SW 1271 (cell line): ENCODE results near the gene ASCC2.

Experiments
- DNase-seq, 2 experiments: peaks; one replicate each; lab custom pipeline; 2025; lab: John Stamatoyannopoulos, UW

ASCC2 gene

DNA sequence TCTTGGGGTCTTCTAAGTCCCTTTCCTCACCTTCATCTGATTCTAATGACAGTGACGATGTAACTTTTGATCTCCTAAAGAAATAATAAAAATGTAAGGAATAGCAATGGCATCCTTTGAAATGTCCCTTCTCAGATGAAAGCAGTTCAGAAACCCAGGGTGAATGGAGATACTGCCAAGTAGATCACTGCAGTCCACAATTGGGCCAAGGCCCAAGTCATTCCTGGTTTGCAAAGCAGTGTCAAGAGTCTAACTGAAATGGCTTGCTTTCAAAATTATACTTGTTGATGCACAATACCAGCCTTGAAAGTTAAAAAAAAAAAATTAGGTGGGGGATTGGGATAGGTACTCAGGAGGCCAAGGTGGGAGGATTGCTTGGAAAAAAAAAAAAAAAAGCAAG lies 20.4 kb downstream of the ASCC2 start:
- no peak for DNase-seq

DNA sequence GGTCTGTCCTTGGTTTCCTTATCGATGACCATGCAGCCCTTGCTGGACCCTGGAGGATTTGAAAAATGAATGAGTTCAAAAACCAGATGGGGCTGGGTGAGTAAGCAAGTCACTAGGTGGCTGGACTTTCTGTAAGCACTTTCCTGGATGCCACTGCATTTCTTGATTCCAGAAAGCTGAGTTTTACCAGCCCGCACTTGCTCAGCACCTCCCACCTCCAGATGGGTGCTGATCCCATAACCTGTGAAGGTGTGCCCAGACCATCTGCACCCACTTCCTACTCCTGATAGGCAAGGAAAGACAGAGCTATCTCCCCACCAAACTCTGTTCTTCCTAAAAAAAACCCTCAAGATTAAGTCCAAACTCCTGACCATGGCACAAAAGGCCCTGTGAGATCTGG lies 21.1 kb downstream of the ASCC2 start:
- no peak for DNase-seq

DNA sequence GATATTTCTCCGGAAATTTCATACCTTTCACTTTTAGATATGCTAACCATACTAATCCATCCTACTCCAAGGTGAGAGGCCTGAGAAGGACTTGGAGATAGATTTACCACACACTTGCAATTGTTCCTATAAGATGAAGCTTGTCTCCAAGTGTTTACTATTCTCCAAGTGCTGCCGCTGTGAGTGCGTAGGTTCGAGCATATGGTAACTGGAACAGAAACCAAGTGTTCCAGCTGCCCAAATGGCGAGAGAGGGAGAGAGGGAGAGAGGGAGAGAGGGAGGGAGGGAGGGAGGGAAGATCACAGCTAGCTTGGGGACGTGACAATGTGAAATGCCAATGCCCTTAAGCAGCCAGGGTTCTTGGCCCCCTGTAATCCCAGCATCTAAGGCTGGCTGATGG lies 21.5 kb downstream of the ASCC2 start:
- no peak for DNase-seq

DNA sequence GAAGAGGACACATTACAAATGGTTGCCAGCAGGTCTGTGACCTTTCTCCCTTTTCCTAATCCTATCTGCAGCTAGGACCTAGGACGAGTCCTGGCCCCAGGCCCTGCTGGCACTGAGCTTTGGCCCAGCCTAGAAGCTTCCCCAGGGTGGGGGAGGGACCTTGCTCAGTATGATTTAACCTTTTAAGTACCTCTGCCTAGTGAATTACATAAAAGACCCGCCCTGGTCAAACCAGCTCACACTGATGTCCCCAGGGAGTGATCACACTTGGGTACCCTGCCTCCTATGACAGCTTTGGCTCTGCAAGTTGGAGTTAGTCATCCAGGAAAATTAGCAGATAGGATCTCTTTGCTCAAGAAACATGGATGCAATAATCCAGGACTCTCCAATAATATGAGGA lies 21.9 kb downstream of the ASCC2 start:
- no peak for DNase-seq

DNA sequence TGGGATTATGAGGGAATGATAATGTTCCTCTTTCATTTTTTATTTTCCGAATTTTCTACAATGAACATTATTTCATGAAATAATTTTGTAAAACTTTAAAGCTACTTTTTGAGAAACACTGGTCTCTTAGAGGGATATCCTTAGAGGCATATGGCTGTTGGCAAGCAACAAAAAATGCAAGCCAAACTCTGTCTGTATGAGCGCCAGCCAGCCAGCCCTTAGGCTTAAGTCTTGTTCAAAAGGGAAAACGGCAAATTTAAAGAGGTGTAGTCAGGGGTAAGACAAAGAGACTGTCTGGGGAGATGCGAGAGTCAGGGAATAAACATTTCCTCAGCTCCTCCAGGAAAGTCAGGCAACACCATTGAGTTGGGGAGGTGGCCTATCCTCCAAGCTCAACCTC lies 22.5 kb downstream of the ASCC2 start:
- no peak for DNase-seq

DNA sequence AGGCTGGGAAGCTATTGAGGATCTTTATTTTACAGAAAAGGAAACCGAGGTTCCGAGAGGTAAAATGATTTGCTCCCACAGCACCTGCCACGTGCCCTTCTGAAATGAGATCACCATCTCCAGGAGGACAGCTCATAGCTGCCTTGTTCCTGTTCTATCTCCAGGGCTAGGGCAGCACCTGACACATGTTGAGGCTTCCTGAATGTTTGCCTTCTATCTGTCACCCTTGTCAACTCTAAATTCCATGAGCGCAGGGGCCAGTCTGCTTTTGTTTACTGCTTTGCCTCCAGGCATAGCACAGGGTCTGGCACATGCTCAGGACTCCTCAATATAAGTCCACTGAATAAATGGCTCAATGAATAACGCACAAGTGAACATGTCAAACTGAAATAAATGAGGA lies 24.1 kb downstream of the ASCC2 start:
- DNase-seq = no peak

DNA sequence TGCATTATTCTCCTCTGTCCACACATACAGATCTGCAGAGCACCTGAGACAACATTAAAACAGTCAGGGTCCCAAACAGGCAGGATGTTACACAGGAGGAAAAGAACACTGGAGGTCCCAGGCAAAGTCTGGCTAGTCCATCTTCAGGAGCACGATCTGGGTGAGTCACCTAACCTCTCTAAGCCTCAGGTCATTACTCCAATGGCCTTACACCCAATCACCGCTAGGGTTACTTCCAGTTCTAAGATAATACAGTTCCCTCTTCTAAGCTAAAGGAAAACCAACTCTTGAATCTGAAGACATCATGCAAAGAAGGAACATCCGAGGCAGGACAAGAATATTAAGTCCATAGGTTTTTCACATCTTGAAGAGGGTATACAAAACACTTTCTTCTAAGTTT lies 24.5 kb downstream of the ASCC2 start:
- no peak for DNase-seq

DNA sequence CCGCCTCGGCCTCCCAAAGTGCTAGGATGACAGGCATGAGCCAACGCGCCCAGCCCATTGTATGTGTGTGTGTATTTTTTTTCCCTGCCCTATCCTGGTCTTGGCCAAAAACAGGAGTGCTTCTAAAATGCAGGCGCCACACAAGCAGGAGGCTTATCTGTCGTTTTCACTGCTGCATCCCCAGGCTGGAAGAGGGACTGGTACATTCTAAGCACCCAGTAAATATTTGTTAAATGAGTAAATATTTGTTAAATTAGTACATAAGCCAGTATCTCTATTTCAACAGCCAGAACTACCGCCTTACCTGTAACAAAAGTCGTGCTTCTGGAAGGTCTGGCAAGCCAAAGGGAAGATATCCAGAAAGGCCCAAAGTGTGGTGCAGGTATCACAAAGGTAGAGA lies 24.9 kb downstream of the ASCC2 start:
- no peak for DNase-seq

DNA sequence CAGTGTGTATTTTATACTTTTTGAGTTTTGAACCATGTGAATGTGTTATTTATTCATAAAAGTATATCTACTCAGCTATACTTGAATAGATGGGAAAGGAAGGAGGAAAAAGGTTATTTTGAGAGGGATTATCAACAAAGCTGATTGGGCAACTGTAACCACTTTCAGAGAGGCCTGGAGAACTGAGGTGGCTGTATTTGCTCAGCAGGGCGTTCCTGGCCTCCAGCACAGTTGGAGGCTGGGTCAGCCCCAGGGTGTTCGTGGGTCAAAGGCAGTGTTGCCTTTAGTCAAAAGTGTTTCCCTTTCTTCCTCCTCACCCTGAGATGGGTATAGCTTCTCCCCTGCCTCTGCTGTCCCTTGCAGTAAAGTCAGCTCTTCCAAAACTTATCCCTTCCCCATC lies 26.7 kb downstream of the ASCC2 start:
- DNase-seq = no peak

DNA sequence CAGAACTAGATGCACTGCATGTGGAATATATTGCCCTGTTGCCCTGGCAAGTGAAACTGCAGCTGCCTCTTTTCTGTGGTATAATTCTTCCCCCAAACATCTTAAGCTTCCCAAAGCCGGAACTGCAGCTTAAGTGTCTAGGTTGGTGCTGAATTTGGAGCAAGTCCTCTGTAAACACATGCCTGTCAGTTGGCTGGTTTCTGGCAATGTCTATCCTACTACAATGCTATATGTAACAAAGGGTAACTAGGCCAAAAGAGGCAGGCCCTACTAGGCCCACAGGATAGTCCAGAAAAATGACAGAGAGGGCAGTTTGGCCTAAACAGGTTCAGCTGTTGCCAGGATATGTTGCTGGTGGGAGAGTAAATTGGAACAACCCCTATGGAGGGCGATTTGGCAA lies 27.9 kb downstream of the ASCC2 start:
- no peak for DNase-seq

DNA sequence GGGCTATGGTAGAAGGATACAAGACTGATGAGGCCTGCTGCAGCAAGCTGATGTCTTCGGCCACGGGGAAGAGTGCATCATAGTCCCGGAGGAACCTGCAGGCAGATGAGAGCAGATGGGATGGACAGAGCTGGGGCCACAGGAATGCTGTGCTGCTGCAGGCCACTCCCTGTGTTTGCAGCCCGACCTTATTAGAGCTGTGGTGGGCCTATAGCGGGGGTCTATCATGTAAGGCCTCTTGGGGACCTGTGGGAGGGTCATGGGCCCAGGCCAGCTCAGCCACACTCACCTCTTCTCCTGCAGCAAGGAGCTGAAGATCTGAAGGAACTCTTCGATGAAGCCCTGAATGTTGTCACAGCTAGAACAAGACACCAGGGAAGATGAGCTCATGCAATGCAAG lies 31.9 kb downstream of the ASCC2 start:
- no peak for DNase-seq

DNA sequence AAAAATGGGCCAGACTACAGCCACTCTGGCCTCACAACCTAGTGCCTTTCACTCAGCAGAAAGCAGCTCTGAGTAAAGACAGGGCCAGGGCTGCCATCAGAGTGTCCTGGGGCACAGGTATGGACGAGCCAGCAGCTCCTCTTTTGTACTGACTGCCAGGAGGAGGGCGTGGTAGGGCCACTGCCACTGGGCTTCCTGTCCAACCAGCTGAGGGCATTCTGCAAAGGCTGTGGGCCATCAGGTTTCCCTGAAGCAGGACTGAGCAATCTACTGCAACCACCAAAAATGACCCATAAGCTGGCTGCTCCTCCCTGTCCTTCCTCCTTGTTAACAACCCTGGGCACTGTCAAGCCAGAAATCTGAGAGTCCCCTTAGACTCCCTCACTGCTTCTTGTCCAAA lies 33.1 kb downstream of the ASCC2 start:
- no peak for DNase-seq

DNA sequence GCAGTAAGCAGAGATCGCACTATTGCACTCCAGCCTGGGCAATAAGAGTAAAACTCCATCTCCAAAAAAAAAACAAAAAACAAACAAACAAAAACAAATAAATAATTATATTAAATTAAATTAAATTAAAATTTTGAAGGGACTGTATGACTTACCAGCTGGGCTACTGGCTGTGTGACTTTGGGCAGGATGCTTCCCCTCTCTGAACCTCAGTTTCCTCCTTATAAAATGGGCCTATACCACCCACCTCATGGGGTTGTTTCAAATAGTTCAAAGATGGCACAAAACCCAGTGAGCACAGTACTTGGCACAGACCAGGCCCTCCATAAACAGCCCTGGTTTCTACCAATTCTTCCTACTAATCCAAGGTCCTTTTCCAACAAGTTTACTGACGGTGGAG lies 34.9 kb downstream of the ASCC2 start:
- no peak for DNase-seq

DNA sequence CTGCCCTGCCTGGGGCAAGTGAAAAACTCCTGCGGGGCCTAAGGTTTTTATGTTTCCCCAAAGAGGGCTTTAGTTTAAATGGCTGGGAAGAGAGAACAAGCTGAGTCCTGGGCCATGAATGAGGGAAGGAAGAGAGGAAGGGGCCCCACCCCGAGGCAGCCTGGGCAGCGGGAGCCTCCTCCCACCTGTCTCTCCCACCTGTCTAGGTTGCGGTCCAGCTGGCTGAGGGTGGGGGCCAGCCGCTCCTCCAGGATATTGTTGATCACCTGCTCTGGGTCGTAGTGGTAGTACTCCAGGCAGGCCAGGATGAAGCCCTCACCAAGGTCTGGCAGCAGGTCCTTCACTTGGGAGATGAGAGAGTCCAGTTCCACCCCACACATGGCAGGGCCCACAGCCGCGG lies 36.3 kb downstream of the ASCC2 start:
- DNase-seq = no peak

DNA sequence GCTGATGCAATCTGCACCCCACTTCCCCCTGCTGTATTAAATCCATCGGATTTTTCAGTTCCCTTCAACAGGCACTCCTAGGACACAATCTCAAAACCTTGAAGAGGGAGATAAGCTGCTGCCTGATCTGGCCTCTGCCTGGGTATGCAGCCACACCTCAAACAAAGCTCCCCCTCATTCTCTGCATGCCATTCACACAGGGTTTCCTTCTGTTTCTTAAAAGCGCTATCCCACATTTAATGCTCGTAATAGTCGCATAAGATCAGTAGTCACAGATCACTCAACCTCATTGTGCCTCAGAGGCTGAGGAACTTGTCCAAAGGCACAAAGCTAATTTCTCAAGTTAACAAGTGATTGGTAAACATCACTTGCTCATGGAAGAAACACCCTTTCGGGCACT lies 36.9 kb downstream of the ASCC2 start:
- no peak for DNase-seq

DNA sequence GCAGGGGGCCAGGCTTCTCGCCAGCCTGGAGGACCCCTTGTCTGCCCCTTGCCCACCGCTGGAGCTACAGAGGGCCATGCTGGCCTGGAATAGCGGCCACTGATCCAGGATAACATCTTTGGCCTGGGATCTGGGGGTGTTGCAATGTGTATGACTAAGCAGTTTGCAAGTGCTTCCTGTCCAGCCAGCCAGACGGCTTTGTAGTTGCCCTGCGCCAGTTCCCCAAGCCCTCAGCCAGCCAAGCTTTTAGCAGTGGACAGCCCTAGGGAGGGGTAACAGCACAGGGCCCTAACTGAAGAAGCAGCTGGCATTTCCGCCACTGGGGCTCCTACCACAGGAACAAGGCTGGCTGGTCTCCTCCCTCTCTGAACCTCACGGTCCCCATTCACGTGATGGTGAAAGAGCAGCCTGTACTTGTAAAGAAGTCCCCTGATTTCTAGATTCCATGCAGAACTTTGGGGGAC lies 38.8 kb downstream of the ASCC2 start:
- peak in 1 of 2 experiments; percentile 21 for DNase-seq

DNA sequence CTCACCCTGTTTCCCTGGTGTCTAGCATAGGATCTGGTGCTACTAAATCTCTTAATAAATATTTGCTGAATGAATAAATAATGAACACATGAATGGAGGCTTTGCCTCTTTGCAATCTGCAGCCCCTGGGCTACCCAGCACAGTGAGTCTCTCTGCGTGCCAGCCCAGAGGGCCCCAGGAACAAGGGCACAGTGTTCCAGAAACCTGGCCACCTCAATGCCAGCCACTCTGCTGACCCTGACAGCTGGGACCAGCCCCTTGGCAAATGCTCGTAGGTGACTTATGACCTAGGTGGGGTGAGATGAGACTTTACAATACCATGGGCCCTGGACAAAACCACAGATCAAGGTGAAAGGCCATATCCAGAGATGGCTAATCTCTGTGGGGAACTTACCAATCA lies 39.3 kb downstream of the ASCC2 start:
- no peak for DNase-seq

DNA sequence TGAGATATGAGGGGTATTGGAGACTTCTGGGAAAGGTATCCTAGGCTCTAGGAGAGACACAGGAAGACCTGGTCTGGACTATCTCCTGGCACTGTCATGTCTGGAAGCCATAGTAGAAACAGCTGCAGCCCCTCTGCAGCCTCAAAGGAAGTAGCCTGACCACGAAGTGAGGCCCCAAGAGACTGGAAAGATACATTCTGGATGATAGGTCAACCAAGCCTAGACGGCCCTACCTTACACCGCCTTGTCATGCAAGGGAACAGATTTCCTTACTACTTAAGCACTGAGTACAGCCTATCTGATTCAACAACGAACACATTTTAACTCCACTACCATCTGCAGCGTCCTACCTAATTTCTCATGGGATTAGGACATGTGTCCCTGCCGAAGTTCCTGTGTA lies 39.8 kb downstream of the ASCC2 start:
- DNase-seq = no peak

DNA sequence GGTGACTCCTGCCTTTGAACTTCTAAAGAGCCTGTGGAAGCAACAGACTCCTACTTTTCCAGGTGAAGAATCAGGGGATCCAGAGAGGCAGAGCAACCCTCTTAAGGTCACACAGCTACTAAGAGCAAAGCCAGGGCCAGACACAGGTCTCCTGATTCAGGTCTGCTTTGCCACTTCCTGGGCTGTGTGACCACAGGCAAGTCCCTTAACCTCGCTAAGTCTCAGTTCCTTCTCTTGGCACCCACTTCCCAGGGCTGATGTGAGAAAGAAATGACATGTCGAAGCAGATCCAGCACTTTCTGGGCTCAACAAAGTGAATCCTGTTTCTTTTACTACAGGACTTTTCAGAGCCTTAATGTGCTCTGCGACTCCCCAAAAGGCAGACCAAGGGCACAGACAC lies 40.7 kb downstream of the ASCC2 start:
- no peak for DNase-seq

DNA sequence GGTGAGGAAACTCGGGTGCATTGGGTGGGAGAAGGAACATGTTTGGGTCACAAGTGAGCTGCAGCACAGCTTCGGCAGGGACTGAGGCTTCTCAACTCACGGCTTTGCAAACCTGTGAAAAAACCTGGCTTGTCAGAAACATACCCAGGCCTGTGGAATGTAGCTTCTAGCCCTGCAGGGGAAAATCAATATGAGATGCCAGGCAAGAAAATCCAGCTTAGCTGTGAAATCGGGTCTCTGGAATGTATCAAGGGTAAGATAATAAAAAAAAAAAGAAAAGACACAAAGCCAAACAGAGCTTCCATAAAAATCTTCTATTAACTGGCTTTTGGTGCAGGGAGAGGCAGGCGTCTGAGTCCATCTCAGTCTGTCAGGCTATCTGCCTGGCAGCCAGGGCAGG lies 42.4 kb downstream of the ASCC2 start:
- DNase-seq = no peak

DNA sequence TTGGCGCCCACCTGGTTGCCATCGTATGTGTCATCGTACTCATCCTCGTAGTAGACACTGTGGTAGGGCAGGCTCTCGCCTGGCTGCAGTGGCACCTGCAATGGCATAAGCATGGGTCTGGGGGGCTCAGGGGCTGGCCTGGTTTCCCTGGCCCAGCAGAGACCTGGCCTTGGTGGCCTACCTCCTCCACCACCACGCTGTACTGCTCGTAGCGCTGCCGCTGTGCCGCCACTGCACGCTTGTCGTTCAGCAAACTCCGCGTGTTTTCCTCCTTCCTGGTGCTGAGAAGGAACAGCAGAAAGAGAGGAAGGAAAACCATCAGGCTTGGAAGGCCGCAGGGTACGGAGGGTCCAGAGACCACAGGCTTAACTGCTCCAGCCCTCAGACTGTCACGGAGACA lies 44.7 kb downstream of the ASCC2 start:
- DNase-seq = no peak

DNA sequence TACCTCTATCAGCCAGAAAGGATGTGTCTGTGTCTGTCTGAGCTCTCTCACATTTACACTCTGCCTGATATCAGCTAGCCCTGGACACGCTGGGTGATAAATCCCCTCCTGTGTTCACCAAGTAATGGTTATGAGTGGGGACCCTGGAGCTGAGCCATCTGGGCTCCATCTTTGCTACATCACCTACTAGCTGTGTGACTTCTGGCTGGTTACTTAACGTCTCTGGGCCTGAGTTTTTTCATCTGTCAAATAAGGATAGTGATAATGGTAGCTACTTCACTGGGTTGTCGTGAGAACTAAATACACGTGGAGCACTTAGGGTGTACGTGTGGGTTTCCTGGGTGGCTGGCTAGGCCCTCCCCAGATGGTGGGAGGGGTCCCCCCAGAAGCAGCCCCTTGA lies 48.0 kb downstream of the ASCC2 start:
- no peak for DNase-seq

DNA sequence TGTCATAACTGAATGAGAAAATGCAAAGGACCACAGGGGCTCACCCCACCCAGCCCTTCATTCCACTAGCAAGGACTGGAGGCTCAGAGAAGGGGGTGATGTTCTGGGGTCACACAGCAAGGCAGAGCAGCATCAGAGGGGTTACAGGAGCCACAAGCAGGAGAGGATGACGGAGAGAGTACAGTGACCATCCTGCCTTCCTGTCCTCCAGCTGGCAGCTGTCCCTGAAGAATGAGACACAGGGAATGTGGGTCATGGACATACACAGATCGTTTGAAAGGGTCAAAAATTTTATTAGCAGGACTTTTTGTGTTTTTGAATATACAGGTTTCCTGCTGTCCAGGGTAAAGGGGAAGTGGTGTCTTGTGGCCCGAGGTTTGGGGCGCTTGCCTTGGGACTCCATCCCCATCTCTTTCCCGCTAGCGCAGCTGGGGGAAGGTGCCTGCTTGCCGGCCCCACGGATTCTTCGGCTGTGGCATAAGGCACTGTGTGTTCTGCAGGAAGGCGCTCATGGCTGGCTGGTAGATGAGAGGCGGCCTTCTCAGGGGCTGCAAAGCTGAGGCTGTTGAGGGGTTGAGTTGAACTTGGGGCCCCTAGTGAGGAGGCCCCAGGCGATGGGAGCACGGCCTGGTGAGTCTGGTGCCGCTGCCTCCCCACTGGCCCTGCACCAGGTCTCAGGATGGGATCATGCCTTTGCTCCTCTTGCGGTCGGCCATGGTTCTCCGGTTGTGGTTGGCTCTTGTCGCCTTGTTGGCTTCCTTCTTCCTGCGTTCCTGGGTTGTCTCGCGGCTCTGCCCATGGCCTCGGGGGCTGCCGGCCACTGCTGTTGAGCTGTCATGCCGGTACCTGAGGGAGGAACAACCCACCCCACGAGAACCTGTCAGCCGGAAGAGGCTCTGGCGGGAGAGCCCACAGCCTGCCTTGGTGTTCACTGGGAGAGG lies 49.5 kb downstream of the ASCC2 start:
- DNase-seq = no peak

DNA sequence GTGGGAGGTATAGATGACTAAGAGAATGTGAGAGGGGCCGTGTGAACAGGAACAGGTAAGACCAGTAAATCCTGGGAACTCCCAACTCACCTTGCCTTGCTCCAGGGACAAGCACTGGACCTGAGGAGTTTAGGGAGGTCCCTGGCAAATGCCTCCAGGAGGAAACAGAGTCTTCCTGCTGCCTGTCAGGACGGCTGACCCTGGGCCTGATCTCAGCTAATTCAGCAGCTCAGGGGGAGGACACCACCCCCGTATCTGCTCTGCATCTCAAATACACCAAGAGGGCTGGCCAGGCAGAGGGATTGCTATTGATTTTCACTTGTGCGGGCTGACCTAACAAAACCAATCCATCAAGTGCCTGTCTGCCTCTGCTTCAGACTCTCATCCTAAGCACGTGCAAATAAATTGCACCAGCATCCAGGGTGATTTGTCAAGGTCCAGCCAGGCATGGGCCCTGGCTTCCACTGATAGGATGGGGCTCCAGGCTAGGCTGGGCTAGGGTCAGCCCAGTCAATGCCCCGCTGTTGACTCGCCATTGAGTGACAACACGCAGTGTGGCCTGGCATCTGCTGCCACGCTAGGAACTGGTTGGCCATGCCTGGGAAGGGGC lies 50.6 kb downstream of the ASCC2 start:
- no peak for DNase-seq
